Endothelial cell of umbilical vein (primary cell): ENCODE data around the gene GIMAP8.

Experiments
- EZH2 ChIP-seq: IDR thresholded peaks from 2 replicates; pipeline ENCODE4 v1.6.1; 2012; ENCODE audit warnings: borderline replicate concordance, low read depth, mild to moderate bottlenecking, moderate library complexity, low read length, inconsistent platforms; ENCODE audit not compliant: severe bottlenecking
- JUN ChIP-seq: IDR thresholded peaks from 2 replicates; pipeline ENCODE4 v1.6.1; 2011; ENCODE audit warnings: borderline replicate concordance, low read depth; ENCODE audit not compliant: insufficient read length, insufficient read depth
- MYC ChIP-seq: IDR thresholded peaks from one replicate; pipeline ENCODE4 v1.6.1; 2011; ENCODE audit warnings: mild to moderate bottlenecking, low read depth, low read length
- POLR2A ChIP-seq: IDR thresholded peaks from 2 replicates; pipeline ENCODE4 v1.6.1; 2012; ENCODE audit warnings: low read depth, mild to moderate bottlenecking, control low read depth, low read length
- POLR2AphosphoS5 ChIP-seq: IDR thresholded peaks from 2 replicates; pipeline ENCODE4 v1.6.1; 2012; ENCODE audit warnings: low read depth, mild to moderate bottlenecking, control low read depth, low read length, moderate library complexity; ENCODE audit not compliant: insufficient read depth
- TF ChIP-seq, protein P1 (sequence below): IDR thresholded peaks from 2 replicates; pipeline ENCODE4 v1.6.1; 2011; ENCODE audit not compliant: insufficient read depth, insufficient read length
- TF ChIP-seq, protein P2 (sequence below), 2 donors: IDR thresholded peaks; 1 replicate in 1 of 2; 2 replicates in 1 of 2; pipeline ENCODE4 v1.5.1; 2011; ENCODE audit warnings: low read length in 2 of 2, mild to moderate bottlenecking in 2 of 2, moderate library complexity in 2 of 2, control low read depth in 1 of 2, inconsistent platforms in 1 of 2, low read depth in 1 of 2; ENCODE audit not compliant: insufficient read depth in 1 of 2; ENCODE audit errors: extremely low read depth in 1 of 2

DNA sequence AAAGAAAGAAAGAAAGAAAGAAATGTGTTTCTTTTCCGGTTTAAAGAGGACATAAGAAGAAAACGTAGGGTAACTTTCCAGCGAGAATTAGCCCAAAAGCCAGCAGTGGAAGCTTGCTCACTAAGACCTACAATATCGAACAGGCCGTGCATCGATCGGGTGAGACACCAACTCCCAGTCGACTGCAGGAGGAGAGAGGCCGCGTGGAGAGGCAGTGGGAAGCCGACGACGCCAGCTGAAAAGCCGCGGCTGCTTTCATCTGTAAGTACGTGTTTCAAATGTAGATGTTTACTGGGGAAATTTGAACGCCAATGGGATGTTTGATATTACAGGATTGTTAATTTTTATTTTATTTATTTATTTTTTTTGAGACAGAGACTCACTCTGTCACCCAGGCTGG lies 28.6 kb upstream of the GIMAP8 start:
- TF ChIP-seq, protein P1, sequence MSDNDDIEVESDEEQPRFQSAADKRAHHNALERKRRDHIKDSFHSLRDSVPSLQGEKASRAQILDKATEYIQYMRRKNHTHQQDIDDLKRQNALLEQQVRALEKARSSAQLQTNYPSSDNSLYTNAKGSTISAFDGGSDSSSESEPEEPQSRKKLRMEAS = no peak
- TF ChIP-seq MYC = no peak
- no peak for TF ChIP-seq POLR2A
- no peak for TF ChIP-seq EZH2
- TF ChIP-seq, protein P2, sequence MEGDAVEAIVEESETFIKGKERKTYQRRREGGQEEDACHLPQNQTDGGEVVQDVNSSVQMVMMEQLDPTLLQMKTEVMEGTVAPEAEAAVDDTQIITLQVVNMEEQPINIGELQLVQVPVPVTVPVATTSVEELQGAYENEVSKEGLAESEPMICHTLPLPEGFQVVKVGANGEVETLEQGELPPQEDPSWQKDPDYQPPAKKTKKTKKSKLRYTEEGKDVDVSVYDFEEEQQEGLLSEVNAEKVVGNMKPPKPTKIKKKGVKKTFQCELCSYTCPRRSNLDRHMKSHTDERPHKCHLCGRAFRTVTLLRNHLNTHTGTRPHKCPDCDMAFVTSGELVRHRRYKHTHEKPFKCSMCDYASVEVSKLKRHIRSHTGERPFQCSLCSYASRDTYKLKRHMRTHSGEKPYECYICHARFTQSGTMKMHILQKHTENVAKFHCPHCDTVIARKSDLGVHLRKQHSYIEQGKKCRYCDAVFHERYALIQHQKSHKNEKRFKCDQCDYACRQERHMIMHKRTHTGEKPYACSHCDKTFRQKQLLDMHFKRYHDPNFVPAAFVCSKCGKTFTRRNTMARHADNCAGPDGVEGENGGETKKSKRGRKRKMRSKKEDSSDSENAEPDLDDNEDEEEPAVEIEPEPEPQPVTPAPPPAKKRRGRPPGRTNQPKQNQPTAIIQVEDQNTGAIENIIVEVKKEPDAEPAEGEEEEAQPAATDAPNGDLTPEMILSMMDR (IDR thresholded peaks at IDR 0.05; ENCODE audit: extremely low read depth in 1 of 2, insufficient read depth in 1 of 2, low read depth in 1 of 2, low read length in 2 of 2) = no peak
- TF ChIP-seq JUN = no peak
- TF ChIP-seq POLR2AphosphoS5 = no peak
